Neural cell (in vitro differentiated cells): ENCODE measurements around the gene BFSP1. TPM values are rescaled to one million over a fixed set of nuclear protein-coding genes. Genes with fewer than 3 reads are reported as not detected.

Experiments
- H2AFZ ChIP-seq: fragments of 200-600, 300-800 bp; sonication (generic), shearing (Covaris generic); 2 replicates; pipeline ENCODE4 v1.6.0; 2014; ENCODE audit warnings: low read depth, mild to moderate bottlenecking, antibody characterized with exemption, low read length, moderate library complexity
- H3F3A ChIP-seq: fragments of 200-600 bp; shearing (Covaris generic); 2 replicates; pipeline ENCODE4 v1.6.1; 2016; ENCODE audit warnings: mild to moderate bottlenecking, moderate library complexity, mixed read lengths, antibody characterized with exemption, low read length; ENCODE audit not compliant: insufficient read depth, poor library complexity, severe bottlenecking
- H3K27ac ChIP-seq: fragments of 200-600, 300-800 bp; sonication (generic), shearing (Covaris generic); 2 replicates; pipeline ENCODE4 v1.5.1; 2014; ENCODE audit warnings: mild to moderate bottlenecking, low read length, moderate library complexity
- H3K27me3 ChIP-seq: fragments of 300-800, 200-600 bp; sonication (generic), shearing (Covaris generic); 2 replicates; pipeline ENCODE4 v1.6.0; 2014; ENCODE audit warnings: mild to moderate bottlenecking, low read depth, low read length, moderate library complexity; ENCODE audit not compliant: insufficient read depth
- H3K36me3 ChIP-seq: fragments of 300-800, 200-600 bp; sonication (generic), shearing (Covaris generic); 2 replicates; pipeline ENCODE4 v1.5.1; 2014; ENCODE audit warnings: mild to moderate bottlenecking, antibody characterized with exemption, low read length, moderate library complexity; ENCODE audit not compliant: insufficient read depth
- H3K4me2 ChIP-seq: fragments of 300-800, 200-600 bp; sonication (generic), shearing (Covaris generic); 2 replicates; pipeline ENCODE4 v1.6.0; 2014; ENCODE audit warnings: mild to moderate bottlenecking, low read length
- H3K4me3 ChIP-seq: fragments of 300-800, 200-600 bp; sonication (generic), shearing (Covaris generic); 2 replicates; pipeline ENCODE4 v1.5.1; 2014; ENCODE audit warnings: mild to moderate bottlenecking, low read length, moderate library complexity
- H3K79me2 ChIP-seq: fragments of 200-600 bp; shearing (Covaris generic); replicated peaks from 2 replicates; pipeline ENCODE4 v1.6.0; 2014; ENCODE audit warnings: mild to moderate bottlenecking, low read length, moderate library complexity; ENCODE audit not compliant: insufficient read depth
- H3K9ac ChIP-seq: fragments of 300-800, 200-600 bp; sonication (generic), shearing (Covaris generic); 2 replicates; pipeline ENCODE4 v1.6.1; 2016; ENCODE audit warnings: mild to moderate bottlenecking, low read length, mixed read lengths
- H3K9me2 ChIP-seq: fragments of 200-600 bp; shearing (Covaris generic); 2 replicates; pipeline ENCODE4 v1.6.1; 2016; ENCODE audit warnings: mild to moderate bottlenecking, low read length, mixed read lengths; ENCODE audit not compliant: insufficient read depth
- H3K9me3 ChIP-seq: fragments of 200-600, 300-800 bp; sonication (generic), shearing (Covaris generic); 2 replicates; pipeline ENCODE4 v1.6.1; 2016; ENCODE audit warnings: mild to moderate bottlenecking, mixed run types, low read length, moderate library complexity, mixed read lengths
- H4K20me1 ChIP-seq: fragments of 200-600 bp; shearing (Covaris generic); 2 replicates; pipeline ENCODE4 v1.6.1; 2016; ENCODE audit warnings: mild to moderate bottlenecking, mixed run types; ENCODE audit not compliant: insufficient read depth
- CTCF ChIP-seq: fragments of 450-650 bp; IDR thresholded peaks from 2 replicates; pipeline ENCODE4 v1.5.1; 2014; ENCODE audit warnings: antibody characterized with exemption, mild to moderate bottlenecking, moderate library complexity; ENCODE audit not compliant: poor library complexity, severe bottlenecking
- EP300 ChIP-seq: fragments of 450-650 bp; conservative IDR thresholded peaks from 2 replicates; pipeline ENCODE4 v1.6.1; 2014; ENCODE audit warnings: antibody characterized with exemption, mild to moderate bottlenecking, moderate library complexity; ENCODE audit not compliant: poor library complexity, severe bottlenecking
- EZH2 ChIP-seq: fragments of 200-600, 300-800 bp; shearing (Covaris generic), sonication (generic); IDR thresholded peaks from 2 replicates; pipeline ENCODE4 v1.6.1; 2014; ENCODE audit warnings: antibody characterized with exemption, low read length, borderline replicate concordance, mild to moderate bottlenecking; ENCODE audit not compliant: insufficient read depth, poor library complexity, severe bottlenecking
- MXI1 ChIP-seq: fragments of 450-650 bp; conservative IDR thresholded peaks from 2 replicates; pipeline ENCODE4 v1.6.1; 2014; ENCODE audit warnings: antibody characterized with exemption, mild to moderate bottlenecking; ENCODE audit not compliant: poor library complexity, severe bottlenecking
- RAD21 ChIP-seq: fragments of 450-650 bp; conservative IDR thresholded peaks from 2 replicates; pipeline ENCODE4 v1.6.1; 2014; ENCODE audit warnings: antibody characterized with exemption, mild to moderate bottlenecking, moderate library complexity
- REST ChIP-seq: IDR thresholded peaks from 2 replicates; pipeline ENCODE4 v1.6.1; 2012; ENCODE audit warnings: borderline replicate concordance
- SMC3 ChIP-seq: fragments of 450-650 bp; conservative IDR thresholded peaks from 2 replicates; pipeline ENCODE4 v1.6.1; 2014; ENCODE audit warnings: antibody characterized with exemption, mild to moderate bottlenecking, moderate library complexity; ENCODE audit not compliant: poor library complexity
- TAF1 ChIP-seq: IDR thresholded peaks from 2 replicates; pipeline ENCODE4 v1.6.1; 2012; ENCODE audit warnings: low read depth
- polyA plus RNA-seq: library from polyadenylated mRNA; depleted of rRNA; stranded (reverse); fragments of >200 nt; gene quantifications from 2 replicates; pipeline ENCODE4 v1.2.3, GENCODE V29; 2014

BFSP1 gene
- polyA plus RNA-seq, 1 donor from 2014 or later, result 1.3 TPM

- no peak overlapping the region for H3K27ac ChIP-seq
- H4K20me1 ChIP-seq, result no peaks in the 10 kb centered on the region
- no peak overlapping the region for H2AFZ ChIP-seq
- peaks cover 14% of the 10 kb centered on the region for H3K27me3 ChIP-seq
- no peaks in the 10 kb centered on the region for H3K79me2 ChIP-seq
- no peaks in the 10 kb centered on the region for H3K36me3 ChIP-seq
- H3F3A ChIP-seq, result no peaks in the 10 kb centered on the region
- H3K9me3 ChIP-seq, result no peaks in the 10 kb centered on the region
- H3K9me2 ChIP-seq, result no peaks in the 10 kb centered on the region
- no peak overlapping the region for H3K9ac ChIP-seq
- H3K4me2 ChIP-seq, result no peak overlapping the region
- H3K4me3 ChIP-seq, result no peak overlapping the region
- TF ChIP-seq EP300, result no peak
- no peak for TF ChIP-seq RAD21
- no peak for TF ChIP-seq TAF1
- no peak for TF ChIP-seq MXI1
- no peak for TF ChIP-seq REST
These were observed 2.9 kb upstream of the BFSP1 start for GRCh38 chr20:17534077-17534476.

GRCh38 chr20:17533396-17533795 is 2.2 kb upstream of the BFSP1 start:
- Histone ChIP-seq H3K36me3 (no peaks in the 10 kb centered on the region), H3K9me3 (no peaks in the 10 kb centered on the region), H3F3A (no peaks in the 10 kb centered on the region), H3K4me3 (no peak overlapping the region), H3K27me3 (peaks cover 18% of the 10 kb centered on the region), H3K79me2 (no peaks in the 10 kb centered on the region), H2AFZ (no peak overlapping the region), H3K9ac (no peak overlapping the region), H4K20me1 (no peaks in the 10 kb centered on the region), H3K4me2 (no peak overlapping the region), H3K9me2 (no peaks in the 10 kb centered on the region), H3K27ac (no peak overlapping the region)
- TF ChIP-seq EZH2, result no peak
- TF ChIP-seq RAD21, result no peak
- TF ChIP-seq MXI1, result no peak
- TF ChIP-seq REST, result no peak
- TF ChIP-seq SMC3, result no peak
- no peak for TF ChIP-seq CTCF
- TF ChIP-seq EP300, result no peak
- no peak for TF ChIP-seq TAF1
